HCT116 (cell line): ENCODE data around the gene FEZF2. TPM values are rescaled to one million over a fixed set of nuclear protein-coding genes. Genes with fewer than 3 reads are reported as not detected.

ENCODE experiments used
- ATAC-seq: fragments of 200-7000 bp; cut with Tn5 transposase; 2 replicates; pipeline ENCODE4 v1.9.1; 2020; ENCODE audit warnings: mild to moderate bottlenecking, moderate library complexity
- BruUV-seq: library from RNA; stranded (reverse); fragments of 400-500 nt; replicated peaks from 2 replicates; lab custom pipeline; 2021; lab: Mats Ljungman, UMichigan
- CTCF ChIA-PET: fragments of 300-600 bp; sonication (Branson Sonifier 250); formaldehyde crosslinking; loops from one replicate; lab custom pipeline; 2021; ENCODE audit warnings: antibody characterized with exemption; lab: Charles Lee
- POLR2A ChIA-PET: fragments of 300-600, 350-600 bp; sonication (Branson Sonifier 250); formaldehyde crosslinking; loops from one replicate; lab custom pipeline; 2021; ENCODE audit warnings: antibody characterized with exemption; lab: Charles Lee
- RAD21 ChIA-PET, 2 experiments: fragments of 300-600 bp; sonication (Branson Sonifier 250); formaldehyde crosslinking; loops; one replicate each; lab custom pipeline; 2023; ENCODE audit warnings: low total read pairs in 2 of 2; ENCODE audit not compliant: uncharacterized antibody in 2 of 2, unreplicated experiment in 2 of 2, low non-redundant PET in 1 of 2; lab: Charles Lee
- DNase-seq: peaks from one replicate; pipeline ENCODE4 v3.0.0-alpha.2; 2010; ENCODE audit warnings: low read depth, low spot score
- H2AFZ ChIP-seq: fragments of 200-600 bp; shearing (Covaris generic), sonication (generic); 2 replicates; pipeline ENCODE4 v1.6.1; 2017; ENCODE audit warnings: low read depth, mixed run types, mixed read lengths, antibody characterized with exemption, low read length; ENCODE audit not compliant: poor library complexity, severe bottlenecking
- H3K27ac ChIP-seq: 2 replicates; pipeline ENCODE4 v1.5.1; 2012; ENCODE audit warnings: low read depth, low read length
- H3K27me3 ChIP-seq: fragments of 200-600 bp; sonication (generic); 2 replicates; pipeline ENCODE4 v1.6.1; 2016; ENCODE audit warnings: mixed run types, low read length, mixed read lengths; ENCODE audit not compliant: insufficient read depth
- H3K36me3 ChIP-seq, 2 experiments: fragments of 200-500 bp in 1 of 2; fragments of 200-600 bp in 1 of 2; sonication (Bioruptor generic) in 1 of 2; sonication (generic) in 1 of 2; 2 replicates each; pipeline versions ENCODE4 v1.5.1 to v1.6.1; 2014 to 2016; ENCODE audit warnings: low read length in 2 of 2, inconsistent platforms in 1 of 2, mixed read lengths in 1 of 2, mixed run types in 1 of 2; ENCODE audit not compliant: insufficient read depth in 2 of 2, control insufficient read depth in 1 of 2
- H3K4me1 ChIP-seq, 2 experiments: fragments of 200-600 bp in 1 of 2; sonication (generic) in 1 of 2; 2 replicates each; pipeline versions ENCODE4 v1.5.1 to v1.6.1; 2012 to 2017; ENCODE audit warnings: low read length in 2 of 2, inconsistent platforms in 1 of 2, mild to moderate bottlenecking in 1 of 2, mixed read lengths in 1 of 2, mixed run types in 1 of 2, moderate library complexity in 1 of 2; ENCODE audit not compliant: insufficient read depth in 2 of 2, control insufficient read depth in 1 of 2
- H3K4me2 ChIP-seq: fragments of 200-600 bp; sonication (generic); 2 replicates; pipeline ENCODE4 v1.6.1; 2017; ENCODE audit warnings: mixed run types, low read length, mixed read lengths
- H3K4me3 ChIP-seq, 2 experiments: fragments of 200-600 bp in 1 of 2; sonication (generic) in 1 of 2; replicated peaks in 1 of 2; 2 replicates each; pipeline ENCODE4 v1.5.1; 2011 to 2016; ENCODE audit warnings: low read length in 2 of 2, control low read depth in 1 of 2, low read depth in 1 of 2, mild to moderate bottlenecking in 1 of 2, mixed read lengths in 1 of 2, mixed run types in 1 of 2
- H3K79me2 ChIP-seq: fragments of 200-600 bp; sonication (generic); 2 replicates; pipeline ENCODE4 v1.6.1; 2017; ENCODE audit warnings: mild to moderate bottlenecking, mixed run types, low read length, moderate library complexity, mixed read lengths; ENCODE audit not compliant: insufficient read depth
- H3K9ac ChIP-seq: fragments of 200-600 bp; sonication (generic); 2 replicates; pipeline ENCODE4 v1.6.1; 2016; ENCODE audit warnings: low read length, mixed read lengths
- H3K9me2 ChIP-seq: fragments of 200-600 bp; sonication (generic), shearing (Covaris generic); 2 replicates; pipeline ENCODE4 v1.6.1; 2017; ENCODE audit warnings: mixed run types, mild to moderate bottlenecking, moderate library complexity; ENCODE audit not compliant: insufficient read depth
- H3K9me3 ChIP-seq, 2 experiments: fragments of 200-500 bp in 1 of 2; fragments of 200-600 bp in 1 of 2; sonication (Bioruptor generic) in 1 of 2; sonication (generic) in 1 of 2; 2 replicates each; pipeline ENCODE4 v1.6.1; 2014 to 2017; ENCODE audit warnings: low read length in 2 of 2, mixed read lengths in 2 of 2, inconsistent platforms in 1 of 2, low read depth in 1 of 2, mild to moderate bottlenecking in 1 of 2, mixed run types in 1 of 2, moderate library complexity in 1 of 2; ENCODE audit not compliant: control insufficient read depth in 1 of 2, insufficient read depth in 1 of 2
- H4K20me1 ChIP-seq: fragments of 200-600 bp; sonication (generic), shearing (Covaris generic); 2 replicates; pipeline ENCODE4 v1.6.1; 2017; ENCODE audit warnings: mixed run types, mild to moderate bottlenecking, moderate library complexity; ENCODE audit not compliant: insufficient read depth
- CBX3 ChIP-seq: IDR thresholded peaks from 2 replicates; pipeline ENCODE4 v1.6.1; 2012; ENCODE audit warnings: low read depth
- CEBPB ChIP-seq: IDR thresholded peaks from 2 replicates; pipeline ENCODE4 v1.6.1; 2012; ENCODE audit warnings: low read depth
- EZH2phosphoT487 ChIP-seq: fragments of 200-600 bp; IDR thresholded peaks from 2 replicates; pipeline ENCODE4 v1.6.1; 2018; ENCODE audit warnings: antibody characterized with exemption, borderline replicate concordance
- JUND ChIP-seq: IDR thresholded peaks from 2 replicates; pipeline ENCODE4 v1.6.1; 2012
- POLR2A ChIP-seq: IDR thresholded peaks from 2 replicates; pipeline ENCODE4 v1.7.0; 2011; ENCODE audit warnings: borderline replicate concordance; ENCODE audit not compliant: insufficient read depth, insufficient read length; ENCODE audit errors: extremely low read depth
- SIN3A ChIP-seq: IDR thresholded peaks from 2 replicates; pipeline ENCODE4 v1.6.1; 2012; ENCODE audit warnings: low read depth
- SRF ChIP-seq: IDR thresholded peaks from 2 replicates; pipeline ENCODE4 v1.6.1; 2012; ENCODE audit warnings: low read depth
- ZNF274 ChIP-seq: fragments of 200-500 bp; sonication (Bioruptor generic); IDR thresholded peaks from 2 replicates; pipeline ENCODE4 v1.6.1; 2014; ENCODE audit warnings: mild to moderate bottlenecking, low read depth, low read length, inconsistent platforms
- intact Hi-C: fragments of 100-400 bp; cut with micrococcal nuclease; formaldehyde crosslinking; loops from 2 replicates; pipeline ENCODE4 v1.10.0; 2022
- total RNA-seq: library from RNA; stranded (reverse); gene quantifications from one replicate; pipeline ENCODE4 v1.2.1, GENCODE V29; 2021; ENCODE audit not compliant: unreplicated experiment
- TF ChIP-seq, protein P1 (sequence below): IDR thresholded peaks from 2 replicates; pipeline ENCODE4 v1.6.1; 2012; ENCODE audit warnings: low read depth
- TF ChIP-seq, protein P2 (sequence below): IDR thresholded peaks from 2 replicates; pipeline ENCODE4 v1.6.1; 2012
- TF ChIP-seq, protein P3 (sequence below): IDR thresholded peaks from 2 replicates; pipeline ENCODE4 v1.6.1; 2011; ENCODE audit warnings: mild to moderate bottlenecking, low read length, moderate library complexity; ENCODE audit not compliant: insufficient replicate concordance; ENCODE audit errors: extremely low read depth

The FEZF2 gene
- total RNA-seq, 1 experiment from 2014 or later: not detected

DNA sequence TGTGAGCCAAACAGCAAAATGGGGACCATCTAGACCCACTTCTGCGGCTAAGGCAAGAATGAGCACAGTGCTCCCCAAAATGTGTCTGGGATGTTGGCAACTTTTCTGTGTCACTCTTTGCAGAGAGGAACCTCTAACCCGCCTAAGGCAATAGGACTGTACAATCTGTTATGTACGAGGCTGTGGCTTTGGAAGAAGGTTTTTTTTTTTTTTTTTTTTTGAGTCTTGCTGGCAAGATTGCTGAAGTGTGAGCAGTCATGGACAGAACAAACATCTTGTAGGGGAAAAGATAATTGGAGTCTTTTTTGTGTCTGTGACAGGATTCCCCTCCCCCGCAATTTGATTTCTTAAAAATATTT is 7.2 kb downstream of the FEZF2 start:
- no peak overlapping the region for H3K4me2 ChIP-seq
- H3K27me3 ChIP-seq: peaks cover 14% of the 10 kb centered on the region
- no peak for ATAC-seq
- no peaks in the 10 kb centered on the region for H3K9me3 ChIP-seq
- no peaks in the 10 kb centered on the region for H3K36me3 ChIP-seq
- H3K9ac ChIP-seq: no peak overlapping the region
- CTCF ChIA-PET: no interaction called here
- no peak overlapping the region for H2AFZ ChIP-seq
- no TSS peak for BruUV-seq
- no peaks in the 10 kb centered on the region for H3K4me1 ChIP-seq
- no peaks in the 10 kb centered on the region for H3K79me2 ChIP-seq
- TF ChIP-seq JUND (no peak), SIN3A (no peak), CBX3 (no peak), CEBPB (no peak), EZH2phosphoT487 (no peak), SRF (no peak), POLR2A (no peak), ZNF274 (no peak)
- TF ChIP-seq, protein P1, sequence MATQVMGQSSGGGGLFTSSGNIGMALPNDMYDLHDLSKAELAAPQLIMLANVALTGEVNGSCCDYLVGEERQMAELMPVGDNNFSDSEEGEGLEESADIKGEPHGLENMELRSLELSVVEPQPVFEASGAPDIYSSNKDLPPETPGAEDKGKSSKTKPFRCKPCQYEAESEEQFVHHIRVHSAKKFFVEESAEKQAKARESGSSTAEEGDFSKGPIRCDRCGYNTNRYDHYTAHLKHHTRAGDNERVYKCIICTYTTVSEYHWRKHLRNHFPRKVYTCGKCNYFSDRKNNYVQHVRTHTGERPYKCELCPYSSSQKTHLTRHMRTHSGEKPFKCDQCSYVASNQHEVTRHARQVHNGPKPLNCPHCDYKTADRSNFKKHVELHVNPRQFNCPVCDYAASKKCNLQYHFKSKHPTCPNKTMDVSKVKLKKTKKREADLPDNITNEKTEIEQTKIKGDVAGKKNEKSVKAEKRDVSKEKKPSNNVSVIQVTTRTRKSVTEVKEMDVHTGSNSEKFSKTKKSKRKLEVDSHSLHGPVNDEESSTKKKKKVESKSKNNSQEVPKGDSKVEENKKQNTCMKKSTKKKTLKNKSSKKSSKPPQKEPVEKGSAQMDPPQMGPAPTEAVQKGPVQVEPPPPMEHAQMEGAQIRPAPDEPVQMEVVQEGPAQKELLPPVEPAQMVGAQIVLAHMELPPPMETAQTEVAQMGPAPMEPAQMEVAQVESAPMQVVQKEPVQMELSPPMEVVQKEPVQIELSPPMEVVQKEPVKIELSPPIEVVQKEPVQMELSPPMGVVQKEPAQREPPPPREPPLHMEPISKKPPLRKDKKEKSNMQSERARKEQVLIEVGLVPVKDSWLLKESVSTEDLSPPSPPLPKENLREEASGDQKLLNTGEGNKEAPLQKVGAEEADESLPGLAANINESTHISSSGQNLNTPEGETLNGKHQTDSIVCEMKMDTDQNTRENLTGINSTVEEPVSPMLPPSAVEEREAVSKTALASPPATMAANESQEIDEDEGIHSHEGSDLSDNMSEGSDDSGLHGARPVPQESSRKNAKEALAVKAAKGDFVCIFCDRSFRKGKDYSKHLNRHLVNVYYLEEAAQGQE: no peak
- TF ChIP-seq, protein P2, sequence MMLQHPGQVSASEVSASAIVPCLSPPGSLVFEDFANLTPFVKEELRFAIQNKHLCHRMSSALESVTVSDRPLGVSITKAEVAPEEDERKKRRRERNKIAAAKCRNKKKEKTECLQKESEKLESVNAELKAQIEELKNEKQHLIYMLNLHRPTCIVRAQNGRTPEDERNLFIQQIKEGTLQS: no peak
- TF ChIP-seq, protein P3, sequence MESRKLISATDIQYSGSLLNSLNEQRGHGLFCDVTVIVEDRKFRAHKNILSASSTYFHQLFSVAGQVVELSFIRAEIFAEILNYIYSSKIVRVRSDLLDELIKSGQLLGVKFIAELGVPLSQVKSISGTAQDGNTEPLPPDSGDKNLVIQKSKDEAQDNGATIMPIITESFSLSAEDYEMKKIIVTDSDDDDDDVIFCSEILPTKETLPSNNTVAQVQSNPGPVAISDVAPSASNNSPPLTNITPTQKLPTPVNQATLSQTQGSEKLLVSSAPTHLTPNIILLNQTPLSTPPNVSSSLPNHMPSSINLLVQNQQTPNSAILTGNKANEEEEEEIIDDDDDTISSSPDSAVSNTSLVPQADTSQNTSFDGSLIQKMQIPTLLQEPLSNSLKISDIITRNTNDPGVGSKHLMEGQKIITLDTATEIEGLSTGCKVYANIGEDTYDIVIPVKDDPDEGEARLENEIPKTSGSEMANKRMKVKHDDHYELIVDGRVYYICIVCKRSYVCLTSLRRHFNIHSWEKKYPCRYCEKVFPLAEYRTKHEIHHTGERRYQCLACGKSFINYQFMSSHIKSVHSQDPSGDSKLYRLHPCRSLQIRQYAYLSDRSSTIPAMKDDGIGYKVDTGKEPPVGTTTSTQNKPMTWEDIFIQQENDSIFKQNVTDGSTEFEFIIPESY: no peak
- H3K4me3 ChIP-seq: no peak overlapping the region
- H4K20me1 ChIP-seq: no peaks in the 10 kb centered on the region
- no peaks in the 10 kb centered on the region for H3K9me2 ChIP-seq
- intact Hi-C loops: no loop called here
- POLR2A ChIA-PET: no interaction called here
- no peak overlapping the region for H3K27ac ChIP-seq
- RAD21 ChIA-PET: no interaction called here
- DNase-seq: no peak
